GM12872 (cell line): Measurements from ENCODE around the gene MOK.

Experiments
- CTCF ChIP-seq: IDR thresholded peaks from 3 replicates; pipeline ENCODE4 v1.5.1; 2011; ENCODE audit warnings: low read depth, mild to moderate bottlenecking, low read length, moderate library complexity; ENCODE audit not compliant: insufficient read depth

The MOK gene

DNA sequence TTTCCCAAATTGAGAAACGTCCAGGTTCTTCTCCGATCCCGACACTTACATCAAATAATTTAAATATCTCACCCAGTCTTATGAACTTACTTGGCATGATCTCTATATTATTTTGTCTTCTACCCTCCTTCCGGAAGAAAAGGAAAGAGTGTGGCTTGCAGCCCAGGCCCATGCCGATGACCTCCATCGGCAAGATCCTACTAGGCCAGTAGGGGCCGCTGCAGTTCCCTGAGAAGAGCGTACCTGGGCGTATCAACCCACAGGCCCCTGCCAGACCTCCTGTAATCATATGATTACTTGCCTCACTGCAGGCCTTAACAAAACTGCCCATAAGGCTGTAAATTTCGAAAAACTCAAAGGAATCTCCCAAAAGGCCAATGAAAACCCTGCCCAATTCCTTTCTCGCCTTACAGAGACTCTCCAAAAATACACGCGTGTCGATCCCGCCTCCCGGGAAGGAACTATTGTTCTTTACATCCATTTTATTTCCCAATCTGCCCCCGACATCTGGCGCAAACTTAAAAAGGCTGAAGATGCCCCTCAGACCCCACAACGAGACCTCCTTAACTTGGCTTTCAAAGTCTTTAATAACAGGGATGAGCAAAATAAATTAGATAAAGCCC lies 69.6 kb downstream of the MOK start:
- peak; percentile 90 for TF ChIP-seq CTCF

- no peak for TF ChIP-seq CTCF
Observed at GRCh38 chr14:102234331-102235264, 70.4 kb downstream of the MOK start.

DNA sequence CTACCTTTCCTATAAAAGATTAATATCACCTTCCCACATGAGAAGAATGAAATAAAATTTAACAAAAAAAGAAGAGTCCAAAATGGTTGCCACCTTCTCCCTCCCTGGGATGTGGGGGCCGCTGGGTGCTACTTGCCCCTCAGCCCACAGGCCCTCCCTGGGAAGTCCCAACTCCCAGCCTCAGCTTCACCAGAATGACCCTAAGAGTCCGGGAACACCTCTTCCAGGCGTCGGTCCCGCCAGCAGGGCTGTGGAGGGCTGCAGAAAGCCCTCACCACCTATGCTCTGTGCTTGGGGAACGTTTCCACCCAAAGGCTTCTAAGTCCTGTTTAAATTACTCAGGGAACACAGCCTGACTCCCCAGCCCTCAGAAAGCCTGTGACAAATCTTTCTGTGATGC lies 71.9 kb downstream of the MOK start:
- no peak for TF ChIP-seq CTCF

DNA sequence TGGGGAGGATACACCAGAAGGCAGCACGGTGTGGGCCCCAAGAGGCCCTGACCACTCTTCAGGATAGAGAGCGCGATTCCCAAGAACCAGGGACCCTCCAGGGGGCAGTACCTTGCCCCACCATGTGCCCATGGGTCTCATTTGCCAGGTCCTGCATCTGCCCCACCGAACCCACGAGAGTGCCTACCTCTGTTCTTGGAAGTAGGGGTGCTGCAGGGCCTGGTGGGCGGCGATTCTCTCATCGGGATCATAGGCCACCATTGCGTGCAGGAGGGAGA lies 72.7 kb downstream of the MOK start:
- no peak for TF ChIP-seq CTCF

- no peak for TF ChIP-seq CTCF
Observed at GRCh38 chr14:102231476-102232347, 73.3 kb downstream of the MOK start.

GRCh38 chr14:102230481-102231210 lies 74.3 kb downstream of the MOK start:
- TF ChIP-seq CTCF: no peak
